Measurements from ENCODE around the gene TTC7B. TPM values are rescaled to one million over a fixed set of nuclear protein-coding genes. Genes with fewer than 3 reads are reported as not detected.

Gene TTC7B
- total and polyA plus RNA-seq, 2 experiments from 2014 or later, result 7.9 to 28.6 TPM

DNA sequence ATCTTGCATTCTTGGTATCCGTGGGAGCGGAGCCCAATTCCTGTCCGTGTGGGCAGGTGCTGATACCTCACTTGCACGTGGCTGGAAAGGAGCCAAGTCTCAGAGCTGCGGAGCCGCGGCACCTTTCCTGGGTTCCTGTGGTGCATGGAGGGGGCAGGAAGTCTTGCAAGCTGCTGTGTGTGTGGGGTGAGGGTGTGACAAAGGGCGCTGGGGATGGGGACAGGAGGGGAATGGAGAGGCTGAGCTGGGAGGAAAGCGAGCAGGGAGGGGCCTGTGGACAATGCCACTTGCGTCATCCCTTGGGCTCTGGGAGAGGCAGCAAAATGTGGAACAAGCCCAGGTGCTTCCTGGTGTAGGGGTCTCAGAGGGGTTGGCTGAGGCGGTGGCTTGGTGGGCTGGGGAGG lies 332.7 kb downstream of the TTC7B start:
- peak overlapping the region; percentile 66 for H2AFZ ChIP-seq

More for the DNA sequence above, 332.7 kb downstream of the TTC7B start:
- Mint-ChIP-seq H3K4me3 (no peak overlapping the region), H3K27me3 (ENCODE audit: insufficient read depth, low read depth, poor library complexity) (peaks cover 3% of the 10 kb centered on the region), H3K27ac (no peak overlapping the region), H3K9me3 (peaks cover 10% of the 10 kb centered on the region; the same call in 1 of the 3 replicates), H3K36me3 (ENCODE audit: low read depth) (no peaks in the 10 kb centered on the region), H3K4me1 (no peaks in the 10 kb centered on the region; the same call in 2 of the 3 replicates)
- Histone ChIP-seq H3K79me2 (replicated peaks; ENCODE audit: insufficient read depth) (no peaks in the 10 kb centered on the region), H3K9me2 (ENCODE audit: insufficient read depth) (no peaks in the 10 kb centered on the region; the same call in 1 of the 2 replicates), H3K36me3 (ENCODE audit: insufficient read depth) (no peaks in the 10 kb centered on the region), H3K4me3 (no peak overlapping the region), H3K4me2 (no peak overlapping the region), H3F3A (replicated peaks; ENCODE audit: low read depth) (no peaks in the 10 kb centered on the region), H3K27me3 (ENCODE audit: insufficient read depth) (no peaks in the 10 kb centered on the region), H3K27ac (ENCODE audit: low read depth) (no peak overlapping the region), H4K20me1 (replicated peaks; ENCODE audit: insufficient read depth) (no peaks in the 10 kb centered on the region), H3K4me1 (ENCODE audit: insufficient read depth) (0 out of 2 replicates have a peak, but pooled peaks cover 4% of the 10 kb centered on the region)
- DNase-seq (ENCODE audit: low spot score), result peak; percentile 12
- no peak for ATAC-seq
- TF ChIP-seq, protein P1, sequence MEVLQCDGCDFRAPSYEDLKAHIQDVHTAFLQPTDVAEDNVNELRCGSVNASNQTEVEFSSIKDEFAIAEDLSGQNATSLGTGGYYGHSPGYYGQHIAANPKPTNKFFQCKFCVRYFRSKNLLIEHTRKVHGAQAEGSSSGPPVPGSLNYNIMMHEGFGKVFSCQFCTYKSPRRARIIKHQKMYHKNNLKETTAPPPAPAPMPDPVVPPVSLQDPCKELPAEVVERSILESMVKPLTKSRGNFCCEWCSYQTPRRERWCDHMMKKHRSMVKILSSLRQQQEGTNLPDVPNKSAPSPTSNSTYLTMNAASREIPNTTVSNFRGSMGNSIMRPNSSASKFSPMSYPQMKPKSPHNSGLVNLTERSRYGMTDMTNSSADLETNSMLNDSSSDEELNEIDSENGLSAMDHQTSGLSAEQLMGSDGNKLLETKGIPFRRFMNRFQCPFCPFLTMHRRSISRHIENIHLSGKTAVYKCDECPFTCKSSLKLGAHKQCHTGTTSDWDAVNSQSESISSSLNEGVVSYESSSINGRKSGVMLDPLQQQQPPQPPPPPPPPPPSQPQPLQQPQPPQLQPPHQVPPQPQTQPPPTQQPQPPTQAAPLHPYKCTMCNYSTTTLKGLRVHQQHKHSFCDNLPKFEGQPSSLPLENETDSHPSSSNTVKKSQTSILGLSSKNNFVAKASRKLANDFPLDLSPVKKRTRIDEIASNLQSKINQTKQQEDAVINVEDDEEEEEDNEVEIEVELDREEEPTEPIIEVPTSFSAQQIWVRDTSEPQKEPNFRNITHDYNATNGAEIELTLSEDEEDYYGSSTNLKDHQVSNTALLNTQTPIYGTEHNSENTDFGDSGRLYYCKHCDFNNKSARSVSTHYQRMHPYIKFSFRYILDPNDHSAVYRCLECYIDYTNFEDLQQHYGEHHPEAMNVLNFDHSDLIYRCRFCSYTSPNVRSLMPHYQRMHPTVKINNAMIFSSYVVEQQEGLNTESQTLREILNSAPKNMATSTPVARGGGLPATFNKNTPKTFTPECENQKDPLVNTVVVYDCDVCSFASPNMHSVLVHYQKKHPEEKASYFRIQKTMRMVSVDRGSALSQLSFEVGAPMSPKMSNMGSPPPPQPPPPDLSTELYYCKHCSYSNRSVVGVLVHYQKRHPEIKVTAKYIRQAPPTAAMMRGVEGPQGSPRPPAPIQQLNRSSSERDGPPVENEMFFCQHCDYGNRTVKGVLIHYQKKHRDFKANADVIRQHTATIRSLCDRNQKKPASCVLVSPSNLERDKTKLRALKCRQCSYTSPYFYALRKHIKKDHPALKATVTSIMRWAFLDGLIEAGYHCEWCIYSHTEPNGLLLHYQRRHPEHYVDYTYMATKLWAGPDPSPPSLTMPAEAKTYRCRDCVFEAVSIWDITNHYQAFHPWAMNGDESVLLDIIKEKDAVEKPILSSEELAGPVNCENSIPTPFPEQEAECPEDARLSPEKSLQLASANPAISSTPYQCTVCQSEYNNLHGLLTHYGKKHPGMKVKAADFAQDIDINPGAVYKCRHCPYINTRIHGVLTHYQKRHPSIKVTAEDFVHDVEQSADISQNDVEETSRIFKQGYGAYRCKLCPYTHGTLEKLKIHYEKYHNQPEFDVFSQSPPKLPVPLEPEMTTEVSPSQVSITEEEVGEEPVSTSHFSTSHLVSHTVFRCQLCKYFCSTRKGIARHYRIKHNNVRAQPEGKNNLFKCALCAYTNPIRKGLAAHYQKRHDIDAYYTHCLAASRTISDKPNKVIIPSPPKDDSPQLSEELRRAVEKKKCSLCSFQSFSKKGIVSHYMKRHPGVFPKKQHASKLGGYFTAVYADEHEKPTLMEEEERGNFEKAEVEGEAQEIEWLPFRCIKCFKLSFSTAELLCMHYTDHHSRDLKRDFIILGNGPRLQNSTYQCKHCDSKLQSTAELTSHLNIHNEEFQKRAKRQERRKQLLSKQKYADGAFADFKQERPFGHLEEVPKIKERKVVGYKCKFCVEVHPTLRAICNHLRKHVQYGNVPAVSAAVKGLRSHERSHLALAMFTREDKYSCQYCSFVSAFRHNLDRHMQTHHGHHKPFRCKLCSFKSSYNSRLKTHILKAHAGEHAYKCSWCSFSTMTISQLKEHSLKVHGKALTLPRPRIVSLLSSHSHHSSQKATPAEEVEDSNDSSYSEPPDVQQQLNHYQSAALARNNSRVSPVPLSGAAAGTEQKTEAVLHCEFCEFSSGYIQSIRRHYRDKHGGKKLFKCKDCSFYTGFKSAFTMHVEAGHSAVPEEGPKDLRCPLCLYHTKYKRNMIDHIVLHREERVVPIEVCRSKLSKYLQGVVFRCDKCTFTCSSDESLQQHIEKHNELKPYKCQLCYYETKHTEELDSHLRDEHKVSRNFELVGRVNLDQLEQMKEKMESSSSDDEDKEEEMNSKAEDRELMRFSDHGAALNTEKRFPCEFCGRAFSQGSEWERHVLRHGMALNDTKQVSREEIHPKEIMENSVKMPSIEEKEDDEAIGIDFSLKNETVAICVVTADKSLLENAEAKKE (CRISPR knock-in tag; IDR thresholded peaks at IDR 0.05), result no peak
- no peak for TF ChIP-seq JUNB (IDR thresholded peaks at IDR 0.05; ENCODE audit: unreplicated experiment)

Measured in GM23338 (cell line).